Omental fat pad (tissue), 4 donors: ENCODE data around the gene MORC4. TPM values are rescaled to one million over a fixed set of nuclear protein-coding genes. Genes with fewer than 3 reads are reported as not detected.
A peak's percentile ranks its signal among the peaks of the same experiment; 100 is the strongest.

Experiments used
- ATAC-seq: fragments of 150-250 bp; one replicate; pipeline ENCODE4 v1.9.1; 2016; ENCODE audit warnings: mild to moderate bottlenecking, moderate library complexity; ENCODE audit not compliant: low FRiP score
- DNase-seq: peaks from one replicate; pipeline ENCODE4 v3.0.0-alpha.2; 2019; ENCODE audit warnings: low spot score
- total RNA-seq, 4 donors: library from RNA; depleted of rRNA; stranded (reverse); fragments of >200 nt; gene quantifications; one replicate each; pipeline ENCODE4 v1.1.0, GENCODE V29; 2016
- TF ChIP-seq, protein P1 (sequence below), 3 donors: fragments of 450-650 bp; IDR thresholded peaks; one replicate each; pipeline ENCODE4 v1.5.1; 2016 to 2017; ENCODE audit warnings: antibody characterized with exemption in 3 of 3, mild to moderate bottlenecking in 3 of 3, moderate library complexity in 2 of 3

Gene MORC4
- 10 to 100 TPM; 19.1 to 22.3 (median 20.4) TPM for total RNA-seq

DNA sequence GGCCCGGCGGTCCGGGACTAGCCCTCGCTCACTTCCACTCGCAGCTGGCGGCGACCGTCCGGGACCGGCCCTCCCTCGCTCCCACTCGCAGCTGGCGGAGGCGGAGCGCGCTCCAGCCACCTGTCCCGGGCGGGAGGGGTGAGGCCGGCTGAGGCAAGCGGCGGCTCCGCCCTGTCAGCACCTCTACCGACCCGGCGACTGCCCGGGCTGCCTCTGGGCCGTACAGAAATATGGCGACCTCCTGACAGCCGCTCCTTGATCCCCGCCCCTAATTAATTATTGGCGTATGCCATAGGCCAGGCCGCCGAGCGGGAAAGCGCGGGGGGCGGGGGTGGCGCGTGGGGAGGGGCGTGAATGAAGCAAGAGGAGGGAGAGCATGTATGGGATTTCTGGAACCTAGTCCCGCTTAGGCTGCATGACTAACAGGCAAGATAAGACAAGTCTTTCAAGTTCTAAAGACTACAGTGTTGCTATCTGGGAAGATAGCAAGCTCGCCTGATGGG is at the start of gene MORC4:
TSS of gene MORC4 (minus strand) at position 200 of the 503 bp plus-strand sequence. CDS start 243 bp downstream, outside the sequence.
- TF ChIP-seq, protein P1, sequence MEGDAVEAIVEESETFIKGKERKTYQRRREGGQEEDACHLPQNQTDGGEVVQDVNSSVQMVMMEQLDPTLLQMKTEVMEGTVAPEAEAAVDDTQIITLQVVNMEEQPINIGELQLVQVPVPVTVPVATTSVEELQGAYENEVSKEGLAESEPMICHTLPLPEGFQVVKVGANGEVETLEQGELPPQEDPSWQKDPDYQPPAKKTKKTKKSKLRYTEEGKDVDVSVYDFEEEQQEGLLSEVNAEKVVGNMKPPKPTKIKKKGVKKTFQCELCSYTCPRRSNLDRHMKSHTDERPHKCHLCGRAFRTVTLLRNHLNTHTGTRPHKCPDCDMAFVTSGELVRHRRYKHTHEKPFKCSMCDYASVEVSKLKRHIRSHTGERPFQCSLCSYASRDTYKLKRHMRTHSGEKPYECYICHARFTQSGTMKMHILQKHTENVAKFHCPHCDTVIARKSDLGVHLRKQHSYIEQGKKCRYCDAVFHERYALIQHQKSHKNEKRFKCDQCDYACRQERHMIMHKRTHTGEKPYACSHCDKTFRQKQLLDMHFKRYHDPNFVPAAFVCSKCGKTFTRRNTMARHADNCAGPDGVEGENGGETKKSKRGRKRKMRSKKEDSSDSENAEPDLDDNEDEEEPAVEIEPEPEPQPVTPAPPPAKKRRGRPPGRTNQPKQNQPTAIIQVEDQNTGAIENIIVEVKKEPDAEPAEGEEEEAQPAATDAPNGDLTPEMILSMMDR (IDR thresholded peaks at IDR 0.05) = no peak
- peak; percentile 41 for DNase-seq
- ATAC-seq = peak; percentile 94

DNA sequence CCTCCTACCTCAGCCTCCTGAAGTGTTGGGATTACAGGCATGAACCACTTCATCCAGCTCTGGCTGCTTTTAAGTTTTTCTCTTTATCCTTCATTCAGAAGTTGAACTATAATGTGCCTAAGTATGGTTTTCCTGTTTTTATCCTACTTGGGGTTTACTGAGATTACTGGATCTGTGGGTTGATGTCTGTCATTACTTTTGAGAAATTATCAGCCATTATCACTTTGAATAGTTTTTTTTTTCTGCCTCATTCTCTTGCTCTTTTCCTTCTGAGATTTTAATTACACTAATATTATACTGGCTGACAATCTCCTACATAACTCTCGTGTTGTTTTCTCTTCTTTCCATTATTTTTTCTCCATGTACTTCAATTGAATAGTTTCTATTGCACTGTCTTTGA is 47.6 kb upstream of the MORC4 start:
- ATAC-seq (no peak), DNase-seq (no peak)
- TF ChIP-seq, protein P1 (IDR thresholded peaks at IDR 0.05) = no peak

DNA sequence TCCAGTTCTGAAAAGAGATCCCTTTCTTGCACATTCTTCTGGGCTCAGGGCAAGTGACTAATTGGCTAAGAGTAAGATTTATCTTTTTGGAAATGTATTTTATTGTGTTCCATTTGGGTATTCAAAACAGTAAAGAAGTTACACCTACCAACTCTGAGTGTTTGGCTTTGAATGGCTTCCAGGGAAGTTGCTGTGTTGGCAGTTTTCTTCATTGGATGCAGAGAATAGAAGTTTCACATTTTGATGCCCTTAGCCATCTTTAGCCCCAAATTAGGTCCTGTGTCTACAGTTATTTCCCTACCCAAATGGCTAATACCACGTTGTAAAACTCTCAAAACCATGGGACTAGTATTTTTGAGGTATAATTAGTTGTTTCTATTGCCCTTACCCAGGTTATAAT is 29.7 kb upstream of the MORC4 start:
- no peak for ATAC-seq
- TF ChIP-seq, protein P1 (IDR thresholded peaks at IDR 0.05) = no peak
- DNase-seq = no peak

DNA sequence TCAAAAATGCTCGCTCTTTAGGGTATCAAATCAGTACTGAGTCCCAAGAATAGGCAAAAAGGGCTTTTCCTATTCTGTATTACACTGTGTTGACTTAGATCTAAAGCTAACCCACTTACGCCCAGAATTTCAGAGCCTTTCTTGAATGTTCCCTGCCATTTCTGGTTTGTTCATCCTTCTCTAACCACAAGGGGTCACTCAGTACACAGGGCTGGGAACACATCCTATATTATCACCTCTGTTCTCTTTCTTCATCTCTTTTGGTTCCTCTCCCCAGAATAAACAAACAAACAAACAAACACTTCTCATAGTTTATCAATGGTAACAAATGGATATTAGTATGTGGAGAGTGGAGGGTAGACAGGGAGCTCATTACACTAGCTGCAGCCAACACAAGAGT is 25.5 kb upstream of the MORC4 start:
- DNase-seq = no peak
- TF ChIP-seq, protein P1 (IDR thresholded peaks at IDR 0.05) = no peak
- no peak for ATAC-seq

DNA sequence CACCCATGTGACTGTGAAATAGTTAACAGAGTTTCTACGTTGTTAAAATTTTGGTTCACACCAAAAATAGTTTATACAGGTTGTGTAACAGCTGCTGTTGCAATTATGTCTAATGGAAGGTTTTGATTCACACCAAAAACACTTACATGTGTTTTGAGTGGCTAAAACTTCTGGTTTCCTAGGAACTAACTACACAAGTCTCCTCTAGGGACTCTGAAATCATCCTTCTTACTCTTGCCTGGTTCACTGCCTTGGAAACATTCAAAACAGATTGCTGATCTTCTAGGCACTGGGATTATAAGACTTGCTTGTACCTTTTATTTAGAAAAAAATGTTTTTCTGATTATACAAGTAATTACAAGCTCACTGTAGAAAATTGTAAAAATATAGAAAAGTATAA is 14.9 kb upstream of the MORC4 start:
- ATAC-seq = no peak
- TF ChIP-seq, protein P1 (IDR thresholded peaks at IDR 0.05) = no peak

DNA sequence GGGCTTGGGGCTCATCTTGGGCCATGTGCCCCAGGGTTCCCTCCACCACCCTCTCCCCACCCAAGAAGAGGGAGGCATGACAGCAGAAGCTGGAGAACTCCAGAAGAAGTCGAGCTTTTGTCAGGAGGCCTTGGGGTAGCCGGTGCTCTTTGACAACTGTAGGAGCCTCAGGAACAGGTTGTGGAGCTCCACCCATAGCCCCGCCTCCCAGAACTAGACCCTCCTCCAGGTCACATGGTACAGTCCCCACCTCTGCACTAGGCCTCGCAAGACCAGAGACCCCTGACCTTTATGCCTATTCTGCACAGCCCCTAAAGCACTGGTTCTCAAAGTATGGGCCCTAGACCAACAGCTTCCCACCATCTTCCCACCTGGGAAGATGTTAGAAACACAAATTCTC is 8.0 kb upstream of the MORC4 start:
- no peak for DNase-seq
- no peak for ATAC-seq
- TF ChIP-seq, protein P1 (IDR thresholded peaks at IDR 0.05) = no peak

More for the DNA sequence above, 14.9 kb upstream of the MORC4 start:
- no peak for DNase-seq
